HL-60 (cell line): ENCODE data around the gene PGM5.

ENCODE experiments used
- DNase-seq, 2 experiments: peaks; one replicate each; pipeline ENCODE4 v3.0.0-alpha.2; 2010 to 2020; ENCODE audit warnings: low read depth in 1 of 2, low spot score in 1 of 2
- H3K27ac ChIP-seq: fragments of 250-450 bp; sonication (Bioruptor Pico); replicated peaks from 2 replicates; pipeline ENCODE4 v1.5.1; 2020; ENCODE audit warnings: mild to moderate bottlenecking, moderate library complexity
- H3K27me3 ChIP-seq: fragments of 250-450 bp; sonication (Bioruptor Pico); 2 replicates; pipeline ENCODE4 v1.5.1; 2021; ENCODE audit warnings: mild to moderate bottlenecking, moderate library complexity; ENCODE audit not compliant: insufficient read depth, poor library complexity, severe bottlenecking
- H3K4me3 ChIP-seq: replicated peaks from 2 replicates; pipeline ENCODE4 v1.5.1; 2011; ENCODE audit warnings: mild to moderate bottlenecking, control low read depth, low read length; ENCODE audit not compliant: insufficient read depth
- GABPA ChIP-seq: IDR thresholded peaks from 2 replicates; pipeline ENCODE4 v1.6.1; 2012; ENCODE audit warnings: low read depth
- POLR2AphosphoS5 ChIP-seq: IDR thresholded peaks from 2 replicates; pipeline ENCODE4 v1.6.1; 2012; ENCODE audit warnings: low read depth
- SPI1 ChIP-seq: IDR thresholded peaks from 2 replicates; pipeline ENCODE4 v1.6.1; 2012; ENCODE audit warnings: low read depth, mild to moderate bottlenecking, borderline replicate concordance
- TF ChIP-seq, protein P1 (sequence below): IDR thresholded peaks from 2 replicates; pipeline ENCODE4 v1.6.1; 2012; ENCODE audit warnings: low read depth; ENCODE audit not compliant: insufficient replicate concordance
- TF ChIP-seq, protein P2 (sequence below): IDR thresholded peaks from one replicate; pipeline ENCODE4 v1.5.1; 2011; ENCODE audit warnings: low read length, control low read depth, inconsistent platforms; ENCODE audit not compliant: insufficient read depth

PGM5 gene

DNA sequence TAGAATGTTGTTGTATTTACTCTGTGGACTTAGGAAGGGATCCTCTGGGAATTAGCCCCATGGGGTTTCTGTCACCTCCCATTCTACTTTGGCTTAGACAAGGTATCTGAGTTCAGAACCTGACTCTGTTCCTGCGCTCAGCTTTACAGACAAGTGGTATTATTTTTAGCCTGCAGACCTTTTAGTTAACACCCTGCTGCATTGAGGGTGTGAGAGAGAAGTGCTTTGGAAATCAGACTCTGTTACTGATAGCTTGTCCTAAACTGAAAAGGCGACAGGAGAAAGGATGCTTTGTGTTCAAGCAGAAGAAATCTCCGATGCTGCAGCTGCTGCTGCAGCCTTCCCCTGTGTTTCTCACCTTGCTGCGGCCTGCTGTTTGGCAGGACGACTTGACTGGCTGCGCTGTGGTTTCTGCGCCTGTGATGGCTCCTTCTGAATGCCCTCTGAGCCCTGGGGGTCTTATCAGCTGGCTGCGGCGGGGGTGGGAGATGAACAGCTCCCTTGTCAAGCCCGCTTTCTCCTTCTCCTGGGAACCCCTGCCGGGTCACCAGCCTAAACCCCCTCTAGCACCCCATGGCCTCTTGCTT is 61.9 kb downstream of the PGM5 start:
- Histone ChIP-seq H3K4me3 (no peak overlapping the region), H3K27me3 (no peaks in the 10 kb centered on the region), H3K27ac (no peak overlapping the region)
- TF ChIP-seq GABPA (no peak), POLR2AphosphoS5 (no peak), SPI1 (no peak)
- TF ChIP-seq, protein P1, sequence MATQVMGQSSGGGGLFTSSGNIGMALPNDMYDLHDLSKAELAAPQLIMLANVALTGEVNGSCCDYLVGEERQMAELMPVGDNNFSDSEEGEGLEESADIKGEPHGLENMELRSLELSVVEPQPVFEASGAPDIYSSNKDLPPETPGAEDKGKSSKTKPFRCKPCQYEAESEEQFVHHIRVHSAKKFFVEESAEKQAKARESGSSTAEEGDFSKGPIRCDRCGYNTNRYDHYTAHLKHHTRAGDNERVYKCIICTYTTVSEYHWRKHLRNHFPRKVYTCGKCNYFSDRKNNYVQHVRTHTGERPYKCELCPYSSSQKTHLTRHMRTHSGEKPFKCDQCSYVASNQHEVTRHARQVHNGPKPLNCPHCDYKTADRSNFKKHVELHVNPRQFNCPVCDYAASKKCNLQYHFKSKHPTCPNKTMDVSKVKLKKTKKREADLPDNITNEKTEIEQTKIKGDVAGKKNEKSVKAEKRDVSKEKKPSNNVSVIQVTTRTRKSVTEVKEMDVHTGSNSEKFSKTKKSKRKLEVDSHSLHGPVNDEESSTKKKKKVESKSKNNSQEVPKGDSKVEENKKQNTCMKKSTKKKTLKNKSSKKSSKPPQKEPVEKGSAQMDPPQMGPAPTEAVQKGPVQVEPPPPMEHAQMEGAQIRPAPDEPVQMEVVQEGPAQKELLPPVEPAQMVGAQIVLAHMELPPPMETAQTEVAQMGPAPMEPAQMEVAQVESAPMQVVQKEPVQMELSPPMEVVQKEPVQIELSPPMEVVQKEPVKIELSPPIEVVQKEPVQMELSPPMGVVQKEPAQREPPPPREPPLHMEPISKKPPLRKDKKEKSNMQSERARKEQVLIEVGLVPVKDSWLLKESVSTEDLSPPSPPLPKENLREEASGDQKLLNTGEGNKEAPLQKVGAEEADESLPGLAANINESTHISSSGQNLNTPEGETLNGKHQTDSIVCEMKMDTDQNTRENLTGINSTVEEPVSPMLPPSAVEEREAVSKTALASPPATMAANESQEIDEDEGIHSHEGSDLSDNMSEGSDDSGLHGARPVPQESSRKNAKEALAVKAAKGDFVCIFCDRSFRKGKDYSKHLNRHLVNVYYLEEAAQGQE, result no peak
- TF ChIP-seq, protein P2, sequence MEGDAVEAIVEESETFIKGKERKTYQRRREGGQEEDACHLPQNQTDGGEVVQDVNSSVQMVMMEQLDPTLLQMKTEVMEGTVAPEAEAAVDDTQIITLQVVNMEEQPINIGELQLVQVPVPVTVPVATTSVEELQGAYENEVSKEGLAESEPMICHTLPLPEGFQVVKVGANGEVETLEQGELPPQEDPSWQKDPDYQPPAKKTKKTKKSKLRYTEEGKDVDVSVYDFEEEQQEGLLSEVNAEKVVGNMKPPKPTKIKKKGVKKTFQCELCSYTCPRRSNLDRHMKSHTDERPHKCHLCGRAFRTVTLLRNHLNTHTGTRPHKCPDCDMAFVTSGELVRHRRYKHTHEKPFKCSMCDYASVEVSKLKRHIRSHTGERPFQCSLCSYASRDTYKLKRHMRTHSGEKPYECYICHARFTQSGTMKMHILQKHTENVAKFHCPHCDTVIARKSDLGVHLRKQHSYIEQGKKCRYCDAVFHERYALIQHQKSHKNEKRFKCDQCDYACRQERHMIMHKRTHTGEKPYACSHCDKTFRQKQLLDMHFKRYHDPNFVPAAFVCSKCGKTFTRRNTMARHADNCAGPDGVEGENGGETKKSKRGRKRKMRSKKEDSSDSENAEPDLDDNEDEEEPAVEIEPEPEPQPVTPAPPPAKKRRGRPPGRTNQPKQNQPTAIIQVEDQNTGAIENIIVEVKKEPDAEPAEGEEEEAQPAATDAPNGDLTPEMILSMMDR, result no peak
- no peak for DNase-seq

DNA sequence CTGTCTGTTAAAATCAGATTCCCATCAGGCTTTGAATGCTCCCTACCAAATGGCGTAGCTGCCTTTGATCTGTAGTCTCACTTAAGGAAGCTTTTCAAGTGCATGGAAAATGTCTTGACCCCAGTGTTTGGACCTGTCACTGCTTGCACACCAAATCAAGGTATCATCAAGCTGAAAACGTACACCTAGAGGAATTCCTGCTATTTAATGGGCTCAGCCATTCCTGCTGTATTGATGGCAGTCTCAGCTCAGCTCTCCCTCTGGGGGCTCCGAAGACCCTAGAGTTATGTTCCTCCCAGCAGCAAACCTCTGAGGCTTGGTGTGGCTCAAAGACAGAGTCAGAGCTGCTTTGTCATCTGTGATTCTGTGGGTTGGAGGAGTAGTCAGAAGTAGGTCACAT is 63.5 kb downstream of the PGM5 start:
- Histone ChIP-seq H3K27ac (no peak overlapping the region), H3K27me3 (no peaks in the 10 kb centered on the region), H3K4me3 (no peak overlapping the region)
- no peak for DNase-seq
- TF ChIP-seq, protein P2, result no peak
- no peak for TF ChIP-seq GABPA
- no peak for TF ChIP-seq SPI1
- no peak for TF ChIP-seq POLR2AphosphoS5
- TF ChIP-seq, protein P1, result no peak

DNA sequence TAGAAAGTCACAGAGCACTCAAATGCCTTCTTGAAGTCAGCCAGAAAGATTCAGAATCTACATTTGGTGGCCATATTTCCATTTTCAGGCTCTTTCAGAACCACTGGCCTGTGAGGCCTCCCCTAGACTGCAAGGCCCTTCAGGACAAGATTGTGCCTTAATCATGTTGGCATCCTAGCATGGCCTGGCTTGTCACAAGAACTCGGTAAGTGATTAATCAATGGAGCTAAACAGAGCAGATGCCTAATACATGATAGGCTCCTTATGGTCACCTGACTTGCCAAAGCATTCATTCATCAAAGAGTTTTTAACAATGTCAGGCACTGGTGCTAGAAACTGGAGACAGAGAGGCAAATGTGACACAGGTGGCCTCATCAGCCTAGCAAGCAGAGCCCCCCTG is 70.3 kb downstream of the PGM5 start:
- H3K27me3 ChIP-seq, result no peaks in the 10 kb centered on the region
- DNase-seq, result no peak
- TF ChIP-seq, protein P2, result no peak
- TF ChIP-seq, protein P1, result no peak
- no peak for TF ChIP-seq POLR2AphosphoS5
- no peak for TF ChIP-seq GABPA
- no peak for TF ChIP-seq SPI1
- H3K27ac ChIP-seq, result no peak overlapping the region
- H3K4me3 ChIP-seq, result no peak overlapping the region
